ENCODE measurements around the gene LCORL.
"Not testable (repeated sequence)": the region's sequence is repeated elsewhere in the genome, so short reads cannot be mapped to it uniquely, and the experiment has no call there.

Gene LCORL

DNA sequence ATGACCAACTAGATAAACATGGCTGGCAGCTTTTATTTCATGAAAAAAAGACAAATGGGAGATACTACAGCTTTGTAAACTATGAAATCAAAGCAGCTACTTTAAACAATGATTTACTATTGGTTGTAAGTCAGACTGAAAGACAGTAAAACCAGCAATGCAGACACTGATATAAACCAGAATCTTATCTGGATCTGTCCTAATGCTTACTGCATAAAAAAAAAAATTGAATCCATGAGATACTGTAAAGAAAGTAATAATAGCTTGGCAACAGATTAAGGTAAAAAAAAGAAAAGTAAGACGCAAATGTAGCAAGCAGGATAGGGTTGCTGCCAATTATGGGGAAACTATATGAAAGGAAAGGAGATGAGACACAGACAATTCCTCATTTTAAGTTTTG, 7.3 kb downstream of the LCORL start:
- no peak for DNase-seq

DNA sequence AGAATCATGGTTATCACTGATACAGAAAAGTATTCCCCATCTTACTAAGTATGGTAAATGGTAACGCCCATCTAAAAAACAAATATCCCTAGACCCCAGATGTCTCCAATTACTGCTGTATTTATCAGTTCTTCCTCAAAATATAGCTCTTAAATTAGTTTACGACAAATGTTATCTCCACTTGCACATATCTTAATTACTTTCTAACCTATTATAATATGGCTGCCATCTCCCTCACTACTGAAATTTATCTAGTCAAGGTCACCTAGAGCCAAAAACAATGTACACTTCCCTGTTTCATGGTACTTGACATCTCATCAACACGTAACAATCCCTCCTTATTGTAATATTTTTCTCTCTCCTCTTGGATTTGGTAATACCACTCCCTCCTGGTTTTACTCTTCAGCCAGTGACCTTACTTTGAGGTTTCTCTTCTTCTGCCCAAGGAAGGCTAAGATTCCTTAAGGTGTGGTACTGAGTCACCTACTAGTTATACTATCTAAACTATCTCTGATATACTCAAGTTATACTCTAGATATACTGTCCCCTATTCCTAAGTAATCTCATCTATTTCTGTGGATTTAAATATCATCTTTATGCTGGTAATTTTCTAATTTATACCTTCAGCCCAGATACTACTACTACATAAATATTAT, 8.6 kb downstream of the LCORL start:
- no peak for DNase-seq

- no peak for DNase-seq
Observed at GRCh38 chr4:18012134-18012806, 9.3 kb downstream of the LCORL start.

DNA sequence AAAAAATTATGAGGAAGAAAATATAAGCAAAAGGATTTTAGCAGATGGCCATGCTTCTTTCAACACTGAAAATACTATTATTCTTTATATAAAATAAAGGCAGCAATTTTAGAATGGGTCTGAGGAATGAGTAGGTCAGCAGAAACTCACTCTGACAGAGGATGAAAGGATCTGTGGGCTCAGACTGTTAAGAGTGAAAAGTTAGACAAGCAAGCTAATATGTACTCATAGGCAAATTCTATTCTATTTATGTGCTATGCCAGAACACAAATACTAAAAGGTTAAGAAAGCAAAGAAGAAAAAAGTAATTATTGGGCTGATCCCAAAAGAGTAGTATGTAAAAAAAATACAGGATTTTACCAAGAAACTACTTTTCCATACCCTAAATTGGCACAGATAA, 13.9 kb downstream of the LCORL start:
- no peak for DNase-seq

DNA sequence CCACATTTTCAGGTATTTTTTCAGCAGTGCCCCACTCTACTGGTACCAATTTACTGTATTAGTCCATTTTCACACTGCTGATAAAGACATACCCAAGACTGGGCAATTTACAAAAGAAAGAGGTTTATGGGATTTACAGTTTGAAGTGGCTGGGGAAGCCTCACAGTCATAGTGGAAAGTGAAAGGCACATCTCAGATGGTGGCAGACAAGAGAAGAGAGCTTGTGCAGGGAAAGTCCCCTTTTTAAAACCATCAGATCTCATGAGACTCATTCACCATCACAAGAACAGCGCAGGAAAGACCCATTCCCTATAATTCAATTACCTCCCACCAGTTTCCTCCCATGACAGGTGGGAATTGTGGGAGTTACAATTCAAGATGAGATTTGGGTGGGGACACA, 15.1 kb downstream of the LCORL start:
- not testable (repeated sequence) for DNase-seq

DNA sequence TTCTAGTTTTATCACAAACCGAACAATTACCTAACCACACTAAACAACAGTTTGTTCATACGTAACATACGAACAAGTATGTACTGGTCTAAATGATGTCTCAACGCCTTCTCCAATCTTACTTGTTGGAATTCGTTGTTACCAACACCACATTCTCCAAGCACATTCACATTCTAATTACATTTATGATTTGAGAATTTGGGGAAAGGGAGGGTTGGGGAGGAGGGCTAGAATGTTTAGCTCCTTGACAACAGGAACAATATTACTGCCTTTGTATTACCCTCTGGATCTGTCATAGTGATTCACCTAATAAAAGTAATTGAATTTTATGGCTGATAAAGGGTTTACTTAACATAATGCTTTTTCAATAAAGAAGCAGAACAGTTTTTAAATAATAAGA, 24.4 kb downstream of the LCORL start:
- no peak for DNase-seq

DNA sequence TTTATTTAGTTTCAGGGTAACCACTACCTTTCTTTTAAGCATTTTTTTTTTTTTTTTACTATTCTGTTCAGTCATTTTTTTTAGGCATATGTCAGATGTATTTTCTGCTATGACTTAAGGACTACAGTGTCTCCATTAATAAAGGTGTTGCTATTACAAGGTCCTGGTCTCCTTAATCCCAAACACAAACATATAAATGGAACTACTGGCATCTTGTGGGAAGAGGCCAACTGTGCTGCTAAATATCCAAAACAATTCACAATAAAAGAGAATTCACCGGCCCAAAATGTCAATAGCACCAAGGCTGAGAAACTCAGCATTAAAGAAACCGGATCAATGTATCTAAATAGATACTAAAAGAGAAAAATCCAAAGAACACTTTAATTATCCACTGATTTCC, 26.4 kb downstream of the LCORL start:
- no peak for DNase-seq

DNA sequence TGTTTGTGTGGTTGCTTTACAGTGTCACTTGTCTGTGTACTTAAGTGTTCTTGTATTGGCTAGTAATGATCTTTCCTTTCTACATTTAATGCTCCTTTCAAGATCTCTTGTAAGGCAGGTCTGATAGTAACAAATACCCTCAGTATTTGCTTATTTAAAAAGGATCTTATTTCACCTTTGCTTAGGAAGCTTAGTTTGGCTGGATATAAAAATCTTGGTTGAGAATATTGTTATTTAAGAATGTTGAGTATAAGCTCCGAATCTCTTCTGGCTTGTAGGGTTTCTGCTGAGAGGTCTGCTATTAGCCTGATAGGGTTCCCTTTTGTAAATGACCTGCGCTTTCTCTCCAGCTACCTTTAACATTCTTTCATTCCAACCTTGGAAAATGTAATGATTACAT, 35.7 kb downstream of the LCORL start:
- no peak for DNase-seq

DNA sequence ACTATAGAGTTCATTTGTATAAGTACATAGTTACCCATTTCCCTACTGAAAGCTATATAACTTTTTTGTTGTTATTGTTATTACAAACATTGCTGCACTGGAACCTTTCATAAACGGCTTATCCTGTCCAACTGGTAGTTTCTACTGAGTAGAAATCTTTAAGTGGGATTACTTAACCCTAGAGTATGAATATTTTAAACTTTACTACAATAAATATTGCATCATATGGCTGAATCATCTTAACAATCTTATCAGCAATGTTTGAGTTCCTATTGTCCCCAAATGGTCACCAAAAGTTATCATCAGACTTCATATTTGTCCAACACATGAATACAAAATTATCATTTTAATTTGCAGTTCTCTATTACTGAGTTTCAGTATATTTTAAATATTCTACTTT, 40.5 kb downstream of the LCORL start:
- DNase-seq, result no peak

GRCh38 chr4:17968721-17969120, 52.8 kb downstream of the LCORL start:
- no peak for DNase-seq

DNA sequence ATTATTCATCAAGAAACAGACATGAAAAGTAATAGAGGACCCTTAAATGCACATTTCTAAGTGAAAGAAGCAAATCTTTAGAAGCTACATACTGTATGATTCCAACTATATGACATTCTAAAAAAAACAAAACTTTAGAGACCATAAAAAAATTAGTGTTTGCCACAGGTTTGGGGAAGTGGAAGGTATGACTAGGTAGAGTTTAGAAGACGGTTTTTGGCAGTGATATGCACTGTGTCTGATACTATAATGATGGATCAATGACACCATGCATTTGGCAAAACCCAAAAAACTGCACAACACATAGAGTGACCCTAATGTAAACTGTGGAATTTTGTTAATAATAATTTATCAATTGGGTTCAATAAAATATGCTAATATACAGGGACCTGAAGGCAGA, 54.5 kb downstream of the LCORL start:
- DNase-seq, result no peak

DNA sequence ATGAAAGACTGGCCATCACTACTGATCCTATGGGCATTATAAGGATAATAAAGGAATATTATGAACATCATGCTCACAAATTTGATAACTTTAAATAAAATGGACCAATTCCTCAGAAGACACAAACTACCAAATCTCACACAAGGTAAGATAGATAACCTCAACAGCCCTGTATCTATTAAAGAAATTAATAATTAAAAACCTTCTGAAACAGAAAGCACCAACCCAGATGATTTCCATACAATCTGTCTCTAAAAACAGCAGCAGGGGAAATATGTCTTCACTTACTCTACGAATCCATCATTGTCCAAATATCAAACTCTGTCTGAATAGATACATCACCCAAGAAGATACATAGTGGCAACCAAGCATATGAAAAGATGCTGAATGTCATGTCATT, 55.2 kb downstream of the LCORL start:
- DNase-seq, result no peak

GRCh38 chr4:17964576-17964975, 57.0 kb downstream of the LCORL start:
- DNase-seq, result no peak

DNA sequence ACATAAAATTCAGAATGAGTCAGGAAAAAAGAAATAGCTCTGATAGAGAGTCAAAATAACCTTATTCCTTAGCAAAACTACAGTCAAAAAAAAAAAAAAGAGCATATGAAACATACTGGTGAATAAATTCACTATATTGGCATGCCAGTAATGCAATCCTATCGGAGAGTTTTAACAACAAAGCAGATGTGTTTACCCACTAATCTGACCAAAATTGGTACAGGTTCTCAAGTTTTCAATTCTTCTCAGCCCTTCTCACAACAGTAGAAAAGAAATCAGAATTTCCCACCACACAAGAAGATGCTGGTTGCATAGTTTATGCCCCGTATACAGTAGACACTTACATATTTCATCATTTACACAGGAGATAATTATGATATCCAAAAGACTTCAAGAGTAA, 59.4 kb downstream of the LCORL start:
- DNase-seq, result no peak

DNA sequence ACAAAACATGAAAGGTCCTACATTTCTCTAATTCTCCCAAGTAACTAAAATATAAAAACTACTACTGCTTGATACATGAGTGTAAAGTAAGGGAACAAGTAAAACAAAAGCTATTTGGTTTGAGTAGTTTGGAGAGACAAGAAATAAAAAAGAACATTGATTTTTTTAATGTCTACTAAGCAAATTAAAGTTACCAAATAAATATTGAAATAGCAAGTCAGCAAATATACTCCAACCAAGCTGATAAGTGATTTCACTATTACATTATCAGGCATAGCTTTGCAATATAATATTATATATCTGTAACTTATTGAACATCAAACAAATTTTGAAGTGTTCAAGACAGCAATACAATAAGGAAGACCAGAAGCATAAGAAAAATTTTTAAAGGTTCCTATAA, 60.3 kb downstream of the LCORL start:
- no peak for DNase-seq

- no peak for DNase-seq
Observed at GRCh38 chr4:17958181-17958580, 63.4 kb downstream of the LCORL start.

- DNase-seq, result no peak
Observed at GRCh38 chr4:17957688-17958087, 63.9 kb downstream of the LCORL start.

DNA sequence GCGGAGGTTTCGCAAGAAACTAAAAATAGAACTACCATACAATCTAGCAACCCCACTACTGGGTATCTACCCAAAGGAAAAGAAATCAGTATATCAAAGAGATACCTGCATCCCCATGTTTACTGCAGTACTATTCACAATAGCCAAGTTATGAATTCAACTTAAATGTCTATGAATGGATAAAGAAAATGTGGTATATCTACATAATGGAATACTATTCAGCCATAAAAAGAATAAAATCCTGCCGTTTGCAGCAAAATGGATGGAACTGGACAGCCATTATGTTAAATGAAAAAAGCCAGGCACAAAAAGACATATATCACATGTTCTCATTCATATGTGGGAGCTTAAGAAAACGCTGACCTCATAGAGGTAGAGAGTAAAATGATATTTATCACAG, 65.3 kb downstream of the LCORL start:
- no peak for DNase-seq

DNA sequence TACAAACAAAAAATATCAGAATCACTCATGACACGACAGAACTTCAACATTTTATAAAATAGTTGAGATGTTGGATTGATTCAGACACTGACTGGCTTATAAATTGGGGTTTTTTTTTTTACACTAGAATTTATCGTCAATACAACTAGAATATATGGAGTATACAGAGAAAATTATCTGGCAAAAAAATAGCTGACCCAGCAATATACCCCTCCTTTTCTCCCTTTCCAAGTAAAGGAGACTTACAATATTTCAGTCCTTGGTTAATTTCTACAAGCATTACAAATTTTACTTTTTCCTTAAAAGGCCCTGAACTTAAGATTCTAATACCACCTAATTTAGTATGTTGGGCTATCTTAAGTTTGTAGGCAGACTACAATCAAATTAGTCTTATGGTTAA, 76.3 kb downstream of the LCORL start:
- no peak for DNase-seq

DNA sequence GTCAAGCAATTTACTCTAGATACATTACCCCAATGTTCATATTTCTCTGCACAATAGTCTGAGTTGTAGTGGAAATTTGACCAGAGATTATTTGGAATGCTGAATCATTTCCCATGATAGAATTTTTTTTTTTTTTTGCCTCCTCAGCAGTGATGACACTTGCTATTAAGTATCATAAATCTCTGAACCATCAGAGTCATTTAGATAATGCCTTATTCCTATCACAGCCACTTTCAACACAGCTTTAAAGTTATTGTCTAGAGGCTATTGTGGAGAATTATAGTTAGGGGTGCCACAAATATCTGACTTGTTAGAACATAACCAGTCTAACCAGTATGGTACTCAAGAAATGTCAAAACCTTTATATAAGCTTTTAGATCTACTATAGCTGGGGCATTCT, 79.8 kb downstream of the LCORL start:
- no peak for DNase-seq

DNA sequence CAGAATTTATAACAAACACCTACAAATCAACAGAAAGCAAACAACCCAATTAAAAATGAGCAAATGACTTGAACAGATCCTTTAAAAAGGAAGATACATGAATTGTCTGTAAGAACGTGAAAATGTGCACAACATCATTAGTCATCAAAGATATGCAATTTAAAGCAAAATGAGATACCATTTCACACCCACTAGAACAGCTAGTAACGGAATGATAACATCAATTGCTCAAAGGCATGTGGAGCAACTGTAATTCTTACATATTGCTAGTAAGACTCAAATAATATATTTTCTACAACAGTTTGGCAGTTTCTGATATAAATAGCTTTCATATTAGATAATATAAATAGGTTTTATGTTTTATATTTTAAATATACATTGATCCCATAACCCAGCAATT, 82.5 kb downstream of the LCORL start:
- no peak for DNase-seq

GRCh38 chr4:17934286-17934685, 87.3 kb downstream of the LCORL start:
- no peak for DNase-seq

DNA sequence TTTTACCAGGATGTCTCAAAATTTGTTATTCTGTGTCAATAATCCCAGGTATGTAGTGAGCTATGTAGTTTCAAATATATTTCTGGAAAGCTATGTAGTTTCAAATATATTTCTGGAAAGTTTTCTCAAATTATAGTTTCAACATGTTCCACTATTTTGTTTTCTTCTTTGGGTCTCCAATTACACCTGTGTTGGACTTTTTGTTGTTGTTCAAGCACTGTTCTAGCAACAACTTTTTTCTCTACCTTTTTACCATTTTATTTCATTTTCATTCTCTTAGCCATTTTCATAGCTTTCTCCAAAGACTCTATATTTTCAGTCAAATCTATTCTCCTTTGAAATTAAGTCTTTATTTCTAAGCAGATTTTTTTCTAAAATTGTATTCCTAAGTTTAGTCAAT, 88.4 kb downstream of the LCORL start:
- DNase-seq, result no peak

GRCh38 chr4:17932041-17932440, 89.5 kb downstream of the LCORL start:
- DNase-seq, result no peak

- DNase-seq, result no peak
Observed at GRCh38 chr4:17930256-17930655, 91.3 kb downstream of the LCORL start.

Data from NCI-H510A (cell line).